HG02884 (cell line): ENCODE data around the gene PCSK5.

Experiments
- ATAC-seq: cut with Tn5 transposase; IDR thresholded peaks from one replicate; pipeline ENCODE4 v1.9.1; 2021; ENCODE audit warnings: mild to moderate bottlenecking, moderate library complexity; ENCODE audit not compliant: unreplicated experiment

PCSK5 gene

GRCh38 chr9:75918909-75919308 is 28.4 kb downstream of the PCSK5 start:
- no peak for ATAC-seq

- ATAC-seq: no peak
These were observed 31.1 kb downstream of the PCSK5 start for GRCh38 chr9:75921391-75922127.

- no peak for ATAC-seq
These were observed 35.9 kb downstream of the PCSK5 start for GRCh38 chr9:75926385-75926784.

GRCh38 chr9:75927356-75927755 is 36.9 kb downstream of the PCSK5 start:
- no peak for ATAC-seq

- no peak for ATAC-seq
These were observed 39.7 kb downstream of the PCSK5 start for GRCh38 chr9:75930190-75930589.

- no peak for ATAC-seq
These were observed 40.4 kb downstream of the PCSK5 start for GRCh38 chr9:75930730-75931321.

GRCh38 chr9:75933982-75934381 is 43.5 kb downstream of the PCSK5 start:
- no peak for ATAC-seq

- no peak for ATAC-seq
These were observed 45.1 kb downstream of the PCSK5 start for GRCh38 chr9:75935591-75935990.

- ATAC-seq: no peak
These were observed 47.2 kb downstream of the PCSK5 start for GRCh38 chr9:75937521-75938258.

GRCh38 chr9:75938946-75939345 is 48.5 kb downstream of the PCSK5 start:
- no peak for ATAC-seq

- no peak for ATAC-seq
These were observed 49.2 kb downstream of the PCSK5 start for GRCh38 chr9:75939536-75940111.

GRCh38 chr9:75941066-75941465 is 50.6 kb downstream of the PCSK5 start:
- no peak for ATAC-seq

- no peak for ATAC-seq
These were observed 51.3 kb downstream of the PCSK5 start for GRCh38 chr9:75941577-75942311.

GRCh38 chr9:75946766-75947165 is 56.3 kb downstream of the PCSK5 start:
- ATAC-seq: no peak

- no peak for ATAC-seq
These were observed 56.8 kb downstream of the PCSK5 start for GRCh38 chr9:75947233-75947632.

GRCh38 chr9:75950998-75951397 is 60.5 kb downstream of the PCSK5 start:
- ATAC-seq: no peak

- no peak for ATAC-seq
These were observed 62.7 kb downstream of the PCSK5 start for GRCh38 chr9:75953218-75953617.

- no peak for ATAC-seq
These were observed 65.7 kb downstream of the PCSK5 start for GRCh38 chr9:75956161-75956560.

GRCh38 chr9:75957116-75957515 is 66.6 kb downstream of the PCSK5 start:
- ATAC-seq: no peak

GRCh38 chr9:75958226-75958625 is 67.8 kb downstream of the PCSK5 start:
- no peak for ATAC-seq

- no peak for ATAC-seq
These were observed 70.1 kb downstream of the PCSK5 start for GRCh38 chr9:75960551-75960950.
